NCI-H2171 treated with DMSO at 0.1 percent for 48 hours (cell line): ENCODE results near the gene PLEKHG2.

ENCODE experiments used
- DNase-seq: peaks from one replicate; lab custom pipeline; 2025; lab: John Stamatoyannopoulos, UW

PLEKHG2 gene

DNA sequence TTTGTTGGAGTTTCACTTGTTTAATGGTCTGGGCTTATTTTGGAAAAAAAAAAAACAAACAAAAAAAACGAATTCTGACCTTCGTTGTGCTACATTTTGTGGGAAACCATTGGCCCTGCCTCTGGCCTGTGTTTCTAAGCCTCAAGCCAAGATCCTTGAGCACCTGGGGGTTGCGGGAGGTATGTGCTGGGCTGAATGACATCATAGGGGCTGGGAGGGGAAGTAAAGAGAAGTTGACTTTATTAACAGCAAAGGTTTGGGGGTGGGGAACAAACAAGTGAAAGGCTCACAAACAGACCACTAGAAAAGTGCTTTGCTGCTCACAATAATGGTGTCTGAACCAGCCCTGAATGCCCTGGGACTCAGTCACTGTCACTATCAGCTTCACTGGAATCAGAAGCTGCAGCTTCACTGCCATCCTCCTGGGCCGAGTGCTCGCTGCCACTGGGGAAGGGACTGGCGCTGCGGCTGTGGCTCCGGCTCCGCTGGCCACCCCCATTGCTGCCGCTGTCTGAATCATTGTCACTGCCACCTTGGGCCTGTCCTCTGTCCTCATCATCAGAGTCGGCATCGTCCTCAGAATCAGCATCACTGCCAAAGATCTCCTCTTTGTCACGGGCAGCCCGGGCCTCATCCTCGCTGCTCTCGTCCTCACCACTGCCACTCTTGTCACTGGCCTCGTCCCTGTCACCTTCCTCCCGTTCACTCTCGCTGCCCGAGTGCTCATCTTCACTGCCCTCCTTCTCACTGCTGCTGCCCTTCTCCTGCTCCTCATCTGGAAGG is 26.6 kb upstream of the PLEKHG2 start:
- DNase-seq, result no peak

DNA sequence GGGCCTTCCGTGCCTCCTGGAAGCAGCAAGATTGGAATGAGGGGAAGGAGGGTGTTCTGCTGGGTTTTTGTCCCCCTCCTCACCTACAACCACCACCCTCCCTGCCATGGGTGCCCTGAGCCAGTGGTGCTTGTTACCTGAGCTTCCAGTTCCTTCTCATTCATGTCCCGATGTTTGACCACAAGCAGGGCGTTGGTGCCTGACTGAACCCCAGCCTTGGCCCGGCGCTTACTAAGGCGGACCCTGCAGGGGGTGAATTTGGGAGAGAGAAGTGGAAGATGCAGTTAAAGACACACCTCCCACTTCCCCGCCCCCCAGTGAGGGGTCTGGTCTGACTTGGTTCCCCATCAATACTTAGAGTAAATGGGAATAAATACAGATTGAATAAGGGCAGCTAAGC is 25.9 kb upstream of the PLEKHG2 start:
- DNase-seq, result no peak

DNA sequence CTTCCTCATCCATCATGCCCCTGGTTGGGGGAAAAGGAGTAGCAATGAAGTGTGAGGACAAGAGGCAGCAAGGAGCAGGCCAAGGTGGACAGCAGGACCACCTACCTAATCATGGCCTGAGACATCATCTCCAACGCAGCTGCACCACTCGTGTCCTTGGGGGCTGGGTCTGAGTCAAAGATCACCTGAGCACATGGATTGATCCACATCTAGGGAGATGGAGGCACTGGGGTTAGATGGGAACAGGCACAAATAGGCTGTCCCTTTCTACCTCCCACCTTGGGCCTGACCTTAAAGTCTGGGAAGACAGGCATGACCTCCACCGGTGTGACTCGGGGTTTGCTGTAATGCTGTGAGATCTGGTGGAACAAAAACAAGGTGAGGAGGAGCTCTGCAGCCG is 23.8 kb upstream of the PLEKHG2 start:
- DNase-seq, result no peak

- DNase-seq, result peak; percentile 23
Observed at GRCh38 chr19:39389631-39390414, 22.6 kb upstream of the PLEKHG2 start.

GRCh38 chr19:39390451-39390750 is 22.1 kb upstream of the PLEKHG2 start:
- no peak for DNase-seq

DNA sequence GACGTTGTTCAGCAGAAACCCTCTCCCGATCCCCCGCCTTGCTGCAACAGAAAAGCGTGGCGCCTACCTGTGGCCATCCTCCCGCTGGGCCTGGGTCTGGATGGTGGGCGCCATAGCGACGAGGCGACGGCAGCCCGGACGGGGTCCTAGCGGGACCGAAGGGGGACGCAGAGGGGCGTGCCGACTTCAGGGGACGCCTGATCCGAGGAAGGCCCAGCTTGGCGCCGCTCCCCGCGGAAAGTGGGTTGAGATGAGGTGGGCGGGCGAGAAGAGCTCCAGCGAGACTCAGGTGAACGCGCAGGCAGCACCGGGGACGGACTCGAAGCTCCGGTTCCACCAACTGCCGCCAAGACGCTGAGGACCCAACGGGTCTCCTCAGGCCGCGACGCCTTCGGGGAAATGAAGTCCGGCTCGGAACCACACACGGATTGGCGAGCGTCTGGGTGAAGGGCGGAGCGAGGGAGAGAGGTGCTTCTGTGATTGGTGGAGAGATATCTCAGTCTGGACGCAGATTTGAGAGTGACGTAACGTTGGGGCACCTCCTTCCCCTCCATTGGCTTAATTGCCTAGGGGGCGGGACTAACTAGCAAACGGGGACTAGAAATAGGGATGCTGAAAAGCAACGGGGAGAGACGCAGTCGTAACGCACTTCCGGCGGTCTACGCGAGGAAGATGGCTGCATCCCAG is 21.6 kb upstream of the PLEKHG2 start, which contains the start of the genes MED29 and PAF1:
MED29 (plus strand) TSS at position 628 of the 687 bp plus-strand sequence; CDS start at position 673, 45 bp downstream.
PAF1 (minus strand) TSS at position 356 of the 687 bp plus-strand sequence; CDS start at position 114, 242 bp downstream.
- peak; percentile 100 for DNase-seq

DNA sequence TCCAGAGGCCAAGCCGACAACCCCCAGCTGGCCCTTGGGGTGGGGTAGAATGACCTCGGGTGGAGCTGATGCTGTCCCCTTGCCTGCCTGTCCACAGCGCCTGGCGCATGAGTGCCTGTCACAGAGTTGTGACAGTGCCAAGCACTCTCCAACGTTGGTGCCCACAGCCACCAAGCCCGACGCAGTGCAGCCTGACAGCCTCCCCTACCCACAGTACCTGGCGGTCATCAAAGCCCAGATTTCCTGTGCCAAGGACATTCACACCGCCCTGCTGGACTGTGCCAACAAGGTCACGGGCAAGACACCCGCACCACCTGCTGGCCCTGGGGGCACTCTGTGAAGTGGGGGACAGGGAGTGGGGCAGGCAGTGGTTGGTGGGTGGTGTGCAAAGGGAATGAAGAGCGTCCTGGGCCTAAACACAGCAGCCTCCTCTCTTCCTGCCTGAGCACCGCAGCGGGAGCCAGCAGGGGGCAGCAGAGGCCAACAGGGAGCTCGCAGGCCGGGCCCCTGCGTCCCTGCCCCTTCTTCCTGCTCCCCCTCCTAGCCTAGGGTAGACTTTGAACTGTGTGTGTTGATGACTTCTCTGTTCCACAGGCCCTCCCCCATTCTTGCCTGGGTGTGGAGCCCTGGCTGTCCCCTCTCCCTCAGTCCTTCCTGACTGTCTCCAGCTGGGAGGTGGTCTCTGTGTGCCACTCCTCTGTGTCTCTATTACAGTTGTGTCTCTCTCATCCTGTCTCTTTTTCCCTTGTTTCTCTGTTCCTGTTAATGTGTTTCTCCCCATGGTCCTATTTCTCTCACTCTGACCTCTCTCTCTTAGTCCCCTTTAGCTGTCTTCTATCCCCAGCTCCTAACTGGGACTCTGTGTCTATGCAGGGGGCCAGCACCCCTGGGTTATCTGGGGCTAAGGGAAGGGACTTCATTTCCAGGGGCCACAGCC is 14.8 kb upstream of the PLEKHG2 start:
- DNase-seq, result peak; percentile 64

DNA sequence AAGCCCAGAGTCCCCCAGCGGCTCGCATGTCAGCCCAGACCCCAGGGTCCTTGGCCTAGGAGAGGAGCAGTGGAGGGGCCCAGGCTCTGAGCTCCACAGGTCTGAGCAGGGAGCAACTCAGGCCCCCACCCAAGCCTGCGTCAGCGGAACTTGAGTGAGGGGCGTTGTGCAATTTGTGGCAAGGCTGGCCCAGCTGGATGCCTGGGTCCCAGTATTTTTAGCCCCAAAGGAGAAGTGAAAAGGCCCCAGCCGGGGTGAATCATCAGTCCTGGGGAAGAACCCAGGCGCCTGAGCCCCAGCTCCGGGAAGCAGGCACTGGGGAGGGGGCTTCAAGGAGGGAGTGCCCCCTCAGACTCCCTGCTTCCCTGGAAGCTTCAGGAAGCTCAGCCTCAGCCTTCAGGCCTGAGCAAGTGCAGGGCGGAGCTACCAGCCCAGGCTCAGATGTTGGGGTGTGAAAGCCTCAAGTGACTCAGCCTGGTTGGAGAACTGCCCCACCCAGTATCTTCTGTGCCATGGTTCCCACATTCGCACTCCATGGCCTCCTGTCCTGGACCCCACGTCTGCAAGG is 14.1 kb upstream of the PLEKHG2 start:
- no peak for DNase-seq

DNA sequence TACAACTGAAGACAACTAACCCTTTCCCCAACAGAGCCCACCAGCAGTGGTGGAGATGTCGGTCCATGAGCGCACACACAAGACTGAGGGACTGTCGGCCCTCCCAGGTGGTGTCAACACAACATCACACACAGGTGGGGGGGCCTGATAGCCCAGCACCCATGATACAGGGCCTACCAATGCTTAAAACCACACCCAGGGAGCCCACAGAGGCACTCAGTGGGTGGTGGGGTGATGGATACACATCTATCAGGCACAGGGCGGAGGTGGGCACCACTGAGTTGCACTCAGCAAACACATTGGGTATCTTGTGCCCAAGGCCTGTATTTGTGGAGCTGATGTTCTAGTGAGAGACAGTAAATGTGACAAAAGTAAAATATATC is 12.8 kb upstream of the PLEKHG2 start:
- no peak for DNase-seq

DNA sequence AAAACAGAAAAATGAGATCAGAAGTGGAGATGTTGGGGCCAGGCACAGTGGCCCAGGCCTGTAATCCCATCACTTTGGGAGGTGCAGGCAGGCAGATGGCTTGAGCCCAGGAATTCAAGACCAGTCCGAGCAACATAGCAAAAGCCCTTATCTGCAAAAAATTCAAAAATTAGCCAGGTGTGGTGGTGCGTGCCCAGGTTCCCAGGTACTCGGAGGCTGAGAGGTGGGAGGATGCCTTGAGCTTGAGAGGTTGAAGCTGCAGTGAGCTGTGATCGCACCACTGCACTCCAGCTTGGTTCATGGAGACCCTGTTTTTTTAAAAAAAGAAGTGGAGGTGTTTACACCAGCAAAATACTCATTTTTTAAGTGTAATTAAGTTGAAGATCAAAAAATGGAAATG is 12.4 kb upstream of the PLEKHG2 start:
- DNase-seq, result no peak

GRCh38 chr19:39401070-39401548 is 11.4 kb upstream of the PLEKHG2 start:
- DNase-seq, result peak; percentile 3

- DNase-seq, result no peak
Observed at GRCh38 chr19:39401549-39402345, 10.7 kb upstream of the PLEKHG2 start.

GRCh38 chr19:39402346-39403300 is 9.8 kb upstream of the PLEKHG2 start:
- DNase-seq, result peak; percentile 73

GRCh38 chr19:39403331-39404312 is 8.8 kb upstream of the PLEKHG2 start:
- DNase-seq, result peak; percentile 87

DNA sequence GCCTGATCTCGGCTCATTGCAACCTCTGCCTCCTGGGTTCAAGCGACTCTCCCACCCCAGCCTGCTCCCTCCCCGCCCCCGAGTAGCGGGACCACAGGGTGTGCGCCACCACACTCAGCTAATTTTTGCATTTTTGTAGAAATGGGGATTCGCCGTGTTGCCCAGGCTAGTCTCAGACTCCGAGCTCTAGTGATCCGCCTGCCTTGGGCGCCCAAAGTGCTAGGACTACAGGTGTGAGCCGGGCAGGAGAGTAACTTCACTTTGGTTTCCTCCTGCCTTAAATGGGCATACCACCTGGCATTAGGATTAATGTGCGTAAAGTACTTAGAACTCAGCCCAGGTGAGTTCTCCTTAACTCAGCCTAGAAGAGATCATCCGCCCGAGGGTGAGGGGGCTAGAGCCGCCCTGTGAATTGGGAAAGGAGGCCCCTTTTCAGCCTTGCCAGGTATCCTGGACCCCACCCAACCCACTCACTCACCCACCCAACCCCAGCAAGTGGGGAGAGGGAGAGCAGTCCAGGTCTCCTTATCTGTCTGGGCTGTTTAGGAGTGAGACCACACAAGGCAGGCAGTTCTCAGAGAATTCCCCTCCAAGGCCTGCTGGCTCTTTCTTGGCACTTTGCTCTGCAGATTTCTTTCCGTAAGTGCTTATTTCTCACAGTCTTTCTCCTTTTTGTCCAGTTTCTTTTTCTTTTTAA is 7.1 kb upstream of the PLEKHG2 start:
- no peak for DNase-seq

GRCh38 chr19:39405958-39406655 is 6.4 kb upstream of the PLEKHG2 start:
- DNase-seq, result peak; percentile 42
